ENCODE data around the gene STK17B.
A peak's percentile ranks its signal among the peaks of the same experiment; 100 is the strongest.

STK17B gene

GRCh38 chr2:196142825-196143224 is 28.6 kb downstream of the STK17B start:
- TF ChIP-seq CTCF (IDR thresholded peaks at IDR 0.05; ENCODE audit: control insufficient read depth, insufficient read depth, low read depth, low read length, missing control alignments) = no peak
- DNase-seq (ENCODE audit: low read depth) = no peak
- no peak overlapping the region for H3K4me3 ChIP-seq (ENCODE audit: control insufficient read depth, low read depth, low read length)

DNA sequence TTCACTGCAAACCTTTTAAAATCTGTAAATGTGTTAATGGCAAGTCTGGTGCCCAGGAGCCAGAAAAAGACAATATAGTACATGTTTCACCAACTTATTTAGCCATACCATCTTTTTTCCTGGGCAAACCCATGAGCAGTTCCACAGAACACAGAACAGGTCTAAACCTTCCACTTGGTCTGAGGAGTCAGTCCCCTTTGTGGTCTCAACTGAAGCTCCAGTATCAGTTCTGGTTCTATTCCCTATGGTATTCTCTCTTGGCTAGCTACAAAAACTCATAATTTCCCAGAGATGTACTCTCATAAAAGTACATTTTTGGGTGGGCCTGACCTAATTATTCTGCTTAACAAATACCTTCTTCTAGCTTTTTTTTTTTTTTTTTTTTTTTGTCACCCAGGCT is 31.2 kb downstream of the STK17B start:
- no peak overlapping the region for H3K4me3 ChIP-seq (ENCODE audit: control insufficient read depth, low read depth, low read length)
- no peak for TF ChIP-seq CTCF (IDR thresholded peaks at IDR 0.05; ENCODE audit: control insufficient read depth, insufficient read depth, low read depth, low read length, missing control alignments)
- no peak for DNase-seq (ENCODE audit: low read depth)

- no peak for DNase-seq (ENCODE audit: low read depth)
- no peak for TF ChIP-seq CTCF (IDR thresholded peaks at IDR 0.05; ENCODE audit: control insufficient read depth, insufficient read depth, low read depth, low read length, missing control alignments)
- H3K4me3 ChIP-seq (ENCODE audit: control insufficient read depth, low read depth, low read length) = no peak overlapping the region
Observed at GRCh38 chr2:196137271-196137670, 34.1 kb downstream of the STK17B start.

DNA sequence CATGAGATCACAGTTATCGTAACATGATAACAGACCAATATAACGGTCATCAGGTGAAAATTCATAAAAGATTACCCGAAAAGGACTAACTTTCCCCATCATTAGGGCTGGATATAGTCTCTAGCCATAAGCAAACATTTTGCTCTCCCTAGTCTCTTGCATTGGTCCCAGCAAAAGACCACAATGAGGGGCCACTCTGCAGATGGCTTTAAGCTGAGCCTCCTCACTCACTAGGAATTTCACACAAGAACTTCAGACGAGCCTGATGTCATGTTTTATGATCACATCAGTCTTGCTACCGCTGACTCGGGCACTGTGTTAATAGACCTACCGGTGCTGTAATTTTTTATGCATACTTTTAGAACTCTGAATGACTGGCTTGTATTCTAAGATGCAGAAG is 35.2 kb downstream of the STK17B start:
- TF ChIP-seq CTCF (IDR thresholded peaks at IDR 0.05; ENCODE audit: control insufficient read depth, insufficient read depth, low read depth, low read length, missing control alignments) = no peak
- DNase-seq (ENCODE audit: low read depth) = no peak
- H3K4me3 ChIP-seq (ENCODE audit: control insufficient read depth, low read depth, low read length) = no peak overlapping the region

- DNase-seq (ENCODE audit: low read depth) = no peak
- TF ChIP-seq CTCF (IDR thresholded peaks at IDR 0.05; ENCODE audit: control insufficient read depth, insufficient read depth, low read depth, low read length, missing control alignments) = no peak
- H3K4me3 ChIP-seq (ENCODE audit: control insufficient read depth, low read depth, low read length) = no peak overlapping the region
Observed at GRCh38 chr2:196131949-196132925, 39.1 kb downstream of the STK17B start.

DNA sequence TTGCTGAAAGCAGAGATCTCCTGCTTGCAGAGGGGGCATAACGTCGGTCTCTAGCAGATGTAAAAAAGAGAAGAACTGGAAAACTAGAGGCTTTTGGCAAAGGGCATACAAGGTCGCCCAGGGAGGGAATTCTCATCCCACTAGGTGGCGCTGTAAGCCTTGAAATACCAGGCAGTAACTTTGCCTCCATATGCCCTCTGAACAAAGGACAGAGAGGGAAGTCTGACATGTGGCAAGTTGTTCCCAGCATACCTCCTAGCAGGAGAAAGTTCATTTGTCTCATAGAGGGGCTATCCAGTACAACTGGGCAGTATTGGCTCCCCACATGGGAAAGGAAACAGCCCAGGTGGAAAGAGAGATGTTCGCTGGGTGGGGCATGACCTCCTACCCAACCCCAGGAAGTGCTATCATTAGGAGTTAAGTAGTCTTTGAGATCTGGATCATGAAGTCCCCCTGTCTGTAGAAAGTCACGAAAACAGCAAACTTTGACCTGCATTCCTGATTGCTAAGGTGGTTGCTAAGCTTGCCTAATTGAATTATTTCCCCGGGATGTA is 39.9 kb downstream of the STK17B start:
- H3K4me3 ChIP-seq (ENCODE audit: control insufficient read depth, low read depth, low read length) = no peak overlapping the region
- no peak for DNase-seq (ENCODE audit: low read depth)
- TF ChIP-seq CTCF (IDR thresholded peaks at IDR 0.05; ENCODE audit: control insufficient read depth, insufficient read depth, low read depth, low read length, missing control alignments) = peak; percentile 39
